ENCODE measurements around the gene NPLOC4.

GRCh38 chr17:81630274-81630673 lies 6.6 kb downstream of the NPLOC4 start:
- TF ChIP-seq SP1 (IDR thresholded peaks at IDR 0.05; ENCODE audit: low read depth, low read length), result no peak
- no peak for TF ChIP-seq EP300 (IDR thresholded peaks at IDR 0.05; ENCODE audit: borderline replicate concordance in 1 of 2, low read depth in 2 of 2, low read length in 2 of 2)
- no peak for TF ChIP-seq CTCF (IDR thresholded peaks at IDR 0.05; ENCODE audit: control extremely low read depth in 1 of 3, insufficient read depth in 1 of 3, low read depth in 1 of 3, low read length in 3 of 3)
- no peak for TF ChIP-seq POLR2AphosphoS5 (IDR thresholded peaks at IDR 0.05; ENCODE audit: low read depth, low read length)
- no peak for TF ChIP-seq MAX (IDR thresholded peaks at IDR 0.05)

Measured in H1 (cell line).